Measurements from ENCODE around the gene DDIT4L. TPM values are rescaled to one million over a fixed set of nuclear protein-coding genes. Genes with fewer than 3 reads are reported as not detected.

Gene DDIT4L, protein sequence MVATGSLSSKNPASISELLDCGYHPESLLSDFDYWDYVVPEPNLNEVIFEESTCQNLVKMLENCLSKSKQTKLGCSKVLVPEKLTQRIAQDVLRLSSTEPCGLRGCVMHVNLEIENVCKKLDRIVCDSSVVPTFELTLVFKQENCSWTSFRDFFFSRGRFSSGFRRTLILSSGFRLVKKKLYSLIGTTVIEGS
- total RNA-seq, result 1 to 10 TPM; 1.5 to 1.8 TPM
- polyA plus RNA-seq (ENCODE audit: insufficient read depth, low read depth, low replicate concordance), result 5.5 TPM
- long read RNA-seq, donor 1, transcript DDIT4L-201 (3 exons, 2,604 nt), result major isoform, 9 of 10 reads
- long read RNA-seq, donor 1, partial matches to known transcripts, result 0 of 10 reads
- long read RNA-seq, donor 1, other reads (novel, unspliced or antisense), result 0 of 10 reads
- long read RNA-seq, donor 2, transcript DDIT4L-201 (3 exons, 2,604 nt), result major isoform, 12 of 12 reads
- long read RNA-seq, donor 2, partial matches to known transcripts, result 0 of 12 reads
- long read RNA-seq, donor 2, other reads (novel, unspliced or antisense), result 0 of 12 reads

GRCh38 chr4:100189820-100190642, at the start of gene DDIT4L:
Gene DDIT4L, minus strand, starts transcription at chr4:100190468. Its CDS starts 485 bp downstream, at chr4:100189983.
- peak; percentile 37 for DNase-seq
- TF ChIP-seq, protein P1, sequence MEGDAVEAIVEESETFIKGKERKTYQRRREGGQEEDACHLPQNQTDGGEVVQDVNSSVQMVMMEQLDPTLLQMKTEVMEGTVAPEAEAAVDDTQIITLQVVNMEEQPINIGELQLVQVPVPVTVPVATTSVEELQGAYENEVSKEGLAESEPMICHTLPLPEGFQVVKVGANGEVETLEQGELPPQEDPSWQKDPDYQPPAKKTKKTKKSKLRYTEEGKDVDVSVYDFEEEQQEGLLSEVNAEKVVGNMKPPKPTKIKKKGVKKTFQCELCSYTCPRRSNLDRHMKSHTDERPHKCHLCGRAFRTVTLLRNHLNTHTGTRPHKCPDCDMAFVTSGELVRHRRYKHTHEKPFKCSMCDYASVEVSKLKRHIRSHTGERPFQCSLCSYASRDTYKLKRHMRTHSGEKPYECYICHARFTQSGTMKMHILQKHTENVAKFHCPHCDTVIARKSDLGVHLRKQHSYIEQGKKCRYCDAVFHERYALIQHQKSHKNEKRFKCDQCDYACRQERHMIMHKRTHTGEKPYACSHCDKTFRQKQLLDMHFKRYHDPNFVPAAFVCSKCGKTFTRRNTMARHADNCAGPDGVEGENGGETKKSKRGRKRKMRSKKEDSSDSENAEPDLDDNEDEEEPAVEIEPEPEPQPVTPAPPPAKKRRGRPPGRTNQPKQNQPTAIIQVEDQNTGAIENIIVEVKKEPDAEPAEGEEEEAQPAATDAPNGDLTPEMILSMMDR (IDR thresholded peaks at IDR 0.05), result no peak
- TF ChIP-seq POLR2A (IDR thresholded peaks at IDR 0.05), result no peak
- H3K4me3 ChIP-seq, result peak within 1 kb of the TSS; percentile 59 to 75
- no peaks in the 10 kb centered on the region for H3K27me3 ChIP-seq
- H3K4me1 ChIP-seq, result no peaks in the 10 kb centered on the region
- no peaks in the 10 kb centered on the region for H3K36me3 ChIP-seq (ENCODE audit: low read depth, missing control alignments)
- no peaks in the 10 kb centered on the region for H3K9me3 ChIP-seq
- 0 to 4% methylated on average over 20 to 46 of the region's 51 CpGs for WGBS, 2 donors
- no peak within 1 kb of the TSS for H3K27ac ChIP-seq
- intact Hi-C loops (cut with DNase I; ENCODE audit: low total_unique reads), result no loop called here

- H3K27ac ChIP-seq, result no peak overlapping the region
- WGBS, 2 donors, result 34 to 62% methylated on average over 2 of the region's 2 CpGs
Observed at GRCh38 chr4:100240008-100240407, 49.7 kb upstream of the DDIT4L start.

GRCh38 chr4:100224721-100225120, 34.5 kb upstream of the DDIT4L start:
- no peak for DNase-seq
- no peaks in the 10 kb centered on the region for H3K27me3 ChIP-seq
- no peak overlapping the region for H3K4me3 ChIP-seq
- TF ChIP-seq, protein P1 (IDR thresholded peaks at IDR 0.05), result no peak
- TF ChIP-seq POLR2A (IDR thresholded peaks at IDR 0.05), result no peak
- H3K36me3 ChIP-seq (ENCODE audit: low read depth, missing control alignments), result no peaks in the 10 kb centered on the region
- H3K4me1 ChIP-seq, result no peaks in the 10 kb centered on the region
- intact Hi-C loops (cut with DNase I; ENCODE audit: low total_unique reads), result no loop called here
- H3K27ac ChIP-seq, result no peak overlapping the region
- no peaks in the 10 kb centered on the region for H3K9me3 ChIP-seq

More at GRCh38 chr4:100240008-100240407, 49.7 kb upstream of the DDIT4L start:
- DNase-seq, result no peak
- Histone ChIP-seq H3K4me3 (no peak overlapping the region), H3K27me3 (no peaks in the 10 kb centered on the region), H3K36me3 (ENCODE audit: low read depth, missing control alignments) (no peaks in the 10 kb centered on the region), H3K9me3 (no peaks in the 10 kb centered on the region), H3K4me1 (no peaks in the 10 kb centered on the region)
- intact Hi-C loops (cut with DNase I; ENCODE audit: low total_unique reads), result no loop called here
- TF ChIP-seq, protein P1 (IDR thresholded peaks at IDR 0.05), result no peak
- TF ChIP-seq POLR2A (IDR thresholded peaks at IDR 0.05), result no peak

- intact Hi-C loops (cut with DNase I; ENCODE audit: low total_unique reads), result no loop called here
- TF ChIP-seq, protein P1 (IDR thresholded peaks at IDR 0.05), result no peak
- no peak for TF ChIP-seq POLR2A (IDR thresholded peaks at IDR 0.05)
- no peak for DNase-seq
Observed at GRCh38 chr4:100224160-100224559, 33.9 kb upstream of the DDIT4L start.

More at GRCh38 chr4:100224160-100224559, 33.9 kb upstream of the DDIT4L start:
- Histone ChIP-seq H3K27ac (no peak overlapping the region), H3K4me3 (no peak overlapping the region), H3K36me3 (ENCODE audit: low read depth, missing control alignments) (no peaks in the 10 kb centered on the region), H3K4me1 (no peaks in the 10 kb centered on the region), H3K9me3 (no peaks in the 10 kb centered on the region), H3K27me3 (no peaks in the 10 kb centered on the region)
